Immature natural killer cell (primary cell): ENCODE measurements around the gene KRTAP5-2. TPM values are rescaled to one million over a fixed set of nuclear protein-coding genes. Genes with fewer than 3 reads are reported as not detected.

Experiments used
- DNase-seq, 3 donors: peaks; one replicate each; pipeline ENCODE4 v3.0.0; 2022; ENCODE audit warnings: mixed read lengths in 1 of 3
- H3K27ac Mint-ChIP-seq, 6 donors: one replicate each; pipeline ENCODE4 v1.8.0; 2020; ENCODE audit warnings: mixed read lengths in 6 of 6, mild to moderate bottlenecking in 5 of 6, inconsistent platforms in 4 of 6, moderate library complexity in 3 of 6
- H3K27me3 Mint-ChIP-seq, 3 donors: one replicate each; pipeline ENCODE4 v1.8.0; 2020 to 2021; ENCODE audit warnings: low read depth in 3 of 3, mild to moderate bottlenecking in 3 of 3, mixed read lengths in 3 of 3, moderate library complexity in 3 of 3, inconsistent platforms in 1 of 3
- H3K36me3 Mint-ChIP-seq, 3 donors: one replicate each; pipeline ENCODE4 v1.8.0; 2020; ENCODE audit warnings: mixed read lengths in 3 of 3, inconsistent platforms in 2 of 3, mild to moderate bottlenecking in 2 of 3
- H3K4me1 Mint-ChIP-seq, 2 donors: one replicate each; pipeline ENCODE4 v1.8.0; 2020; ENCODE audit warnings: inconsistent platforms in 2 of 2, mild to moderate bottlenecking in 2 of 2, mixed read lengths in 2 of 2, moderate library complexity in 1 of 2
- H3K4me3 Mint-ChIP-seq, 5 donors: one replicate each; pipeline ENCODE4 v1.8.0; 2020; ENCODE audit warnings: mild to moderate bottlenecking in 5 of 5, mixed read lengths in 5 of 5, inconsistent platforms in 3 of 5, moderate library complexity in 3 of 5
- H3K9me3 Mint-ChIP-seq, 6 donors: one replicate each; pipeline ENCODE4 v1.8.0; 2020; ENCODE audit warnings: mild to moderate bottlenecking in 6 of 6, mixed read lengths in 6 of 6, inconsistent platforms in 4 of 6, moderate library complexity in 3 of 6
- polyA plus RNA-seq, 3 donors: library from polyadenylated mRNA; unstranded; fragments of 300-500 nt; fragmentation: Illumina TruSeq; gene quantifications; one replicate each; pipeline ENCODE4 v1.2.3, GENCODE V29; 2021

The KRTAP5-2 gene
- polyA plus RNA-seq, 3 donors from 2014 or later = not detected

DNA sequence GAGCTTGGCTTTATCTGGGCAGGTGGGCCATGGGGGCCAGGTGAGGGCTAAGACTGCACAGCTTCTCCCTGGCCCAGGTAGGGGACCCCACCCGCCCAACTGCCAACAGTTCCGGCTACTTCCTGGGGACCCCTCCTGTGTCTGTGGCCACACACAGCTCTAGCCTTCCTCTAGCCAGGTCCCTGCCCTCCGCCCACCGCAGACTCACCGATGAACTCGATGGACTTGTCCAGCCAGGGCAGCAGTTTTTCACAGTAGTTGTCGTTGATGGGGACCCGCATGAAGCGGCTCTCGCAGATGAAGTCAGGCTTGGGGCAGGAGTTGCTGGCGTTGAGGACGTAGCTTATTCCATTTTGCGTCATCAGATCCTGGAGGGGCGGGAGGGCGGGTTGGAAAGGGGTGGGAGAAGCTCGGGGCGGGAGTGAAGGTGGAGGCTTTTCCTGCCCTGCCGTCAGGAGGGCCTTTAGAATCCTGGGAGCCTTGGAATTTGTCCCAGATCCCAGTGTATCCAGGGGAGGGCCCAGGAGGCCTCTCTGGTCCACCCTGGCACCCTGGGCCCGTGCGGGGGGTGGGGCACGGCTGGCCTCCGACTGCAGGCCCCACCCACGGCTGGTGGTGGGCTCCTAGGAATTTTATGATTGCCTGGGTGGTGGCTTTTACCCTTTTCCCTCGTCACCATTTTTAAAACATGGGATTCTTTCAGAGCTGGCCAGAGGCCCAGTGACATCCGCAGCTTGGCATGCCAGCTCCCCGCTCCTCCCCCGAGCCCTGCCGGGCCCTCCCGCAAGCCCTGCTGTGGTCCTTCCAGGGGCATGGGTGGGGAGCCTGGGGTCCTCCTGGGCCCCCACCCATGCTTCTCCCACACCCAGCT, 40.0 kb downstream of the KRTAP5-2 start:
- H3K36me3 Mint-ChIP-seq = no peaks in the 10 kb centered on the region
- no peak overlapping the region for H3K4me3 Mint-ChIP-seq
- H3K27ac Mint-ChIP-seq = no peak overlapping the region
- H3K9me3 Mint-ChIP-seq = no peaks in the 10 kb centered on the region
- H3K27me3 Mint-ChIP-seq = peaks cover 5 to 16% (median 6%) of the 10 kb centered on the region in 3 donors
- no peak for DNase-seq
- no peaks in the 10 kb centered on the region for H3K4me1 Mint-ChIP-seq

DNA sequence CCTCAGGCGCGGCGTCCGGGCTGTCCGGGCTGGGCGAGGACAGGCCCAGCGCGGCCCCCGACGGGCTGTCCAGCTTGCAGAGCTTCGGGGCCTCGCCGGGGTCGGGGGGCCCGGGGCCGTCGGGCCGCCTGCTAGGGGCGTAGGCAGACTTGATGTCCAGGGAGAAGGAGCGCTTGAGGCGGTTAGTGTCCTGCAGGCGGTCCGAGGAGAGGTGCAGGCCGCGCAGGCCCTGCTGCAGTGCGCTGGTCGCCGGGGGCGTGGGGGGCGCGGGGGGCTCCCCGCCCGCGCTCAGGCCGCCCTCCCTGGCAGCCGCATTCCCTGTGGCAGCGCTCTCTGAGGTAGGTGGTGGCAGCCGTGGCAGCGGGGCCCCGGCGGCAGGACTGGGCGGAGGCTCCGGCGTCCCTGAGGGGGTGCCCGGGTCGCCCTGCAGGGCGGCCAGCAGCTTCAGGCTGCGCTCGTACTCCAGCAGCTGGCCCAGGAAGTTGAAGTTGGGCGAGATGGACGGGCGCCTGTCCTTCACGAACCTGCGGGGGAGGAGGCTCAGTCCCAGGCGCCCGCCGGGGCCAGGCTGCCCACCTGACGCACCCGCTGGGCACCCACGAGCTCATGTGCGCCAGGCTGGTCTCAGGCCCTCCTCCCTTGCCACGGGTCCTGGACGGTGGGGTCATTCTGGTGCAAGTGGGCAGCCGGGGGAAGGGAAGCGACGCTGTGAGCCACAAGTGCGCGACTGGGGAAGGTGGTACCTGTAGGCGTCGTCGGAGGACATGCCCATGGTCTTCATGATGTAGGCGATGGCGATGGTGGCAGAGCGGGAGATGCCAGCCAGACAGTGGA, 40.8 kb downstream of the KRTAP5-2 start:
- peaks cover 5 to 9% (median 6%) of the 10 kb centered on the region in 3 donors for H3K27me3 Mint-ChIP-seq
- H3K27ac Mint-ChIP-seq = no peak overlapping the region
- no peak overlapping the region for H3K4me3 Mint-ChIP-seq
- DNase-seq = no peak
- H3K4me1 Mint-ChIP-seq = no peaks in the 10 kb centered on the region
- H3K36me3 Mint-ChIP-seq = no peaks in the 10 kb centered on the region
- H3K9me3 Mint-ChIP-seq = no peaks in the 10 kb centered on the region

DNA sequence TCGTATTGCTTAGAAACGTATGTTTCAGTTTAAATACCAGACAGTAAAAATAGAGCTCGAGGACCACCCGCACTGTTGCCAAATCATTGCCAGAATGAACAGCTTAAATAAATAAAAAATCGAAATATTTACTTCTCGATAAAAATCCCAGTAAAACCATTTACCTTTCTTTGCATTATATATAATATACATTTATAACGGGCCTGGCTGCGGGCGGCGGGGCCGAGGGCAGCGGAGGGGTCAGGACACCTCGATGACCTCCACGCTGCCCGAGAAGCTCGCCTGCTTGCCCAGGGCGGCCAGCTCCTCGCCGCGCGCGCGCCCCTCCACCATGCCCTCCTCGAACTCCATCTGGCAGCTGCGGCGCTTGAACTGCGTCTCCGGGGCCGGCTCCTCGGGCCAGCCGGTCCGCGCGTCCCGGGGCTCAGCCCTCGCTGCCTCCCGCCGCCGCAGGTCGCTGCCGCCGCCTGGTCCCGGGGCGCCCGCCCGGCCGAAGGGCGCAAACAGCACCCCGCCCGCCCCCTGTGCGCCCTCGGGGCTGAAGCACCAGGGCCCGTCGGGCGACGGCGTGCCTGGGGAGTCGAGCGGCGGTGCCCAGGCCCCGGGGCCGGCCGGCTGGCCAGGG, 41.7 kb downstream of the KRTAP5-2 start:
- Mint-ChIP-seq H3K27me3 (peaks cover 5 to 8% (median 6%) of the 10 kb centered on the region in 3 donors), H3K27ac (no peak overlapping the region), H3K4me1 (no peaks in the 10 kb centered on the region), H3K4me3 (no peak overlapping the region), H3K9me3 (no peaks in the 10 kb centered on the region), H3K36me3 (no peaks in the 10 kb centered on the region)
- no peak for DNase-seq

DNA sequence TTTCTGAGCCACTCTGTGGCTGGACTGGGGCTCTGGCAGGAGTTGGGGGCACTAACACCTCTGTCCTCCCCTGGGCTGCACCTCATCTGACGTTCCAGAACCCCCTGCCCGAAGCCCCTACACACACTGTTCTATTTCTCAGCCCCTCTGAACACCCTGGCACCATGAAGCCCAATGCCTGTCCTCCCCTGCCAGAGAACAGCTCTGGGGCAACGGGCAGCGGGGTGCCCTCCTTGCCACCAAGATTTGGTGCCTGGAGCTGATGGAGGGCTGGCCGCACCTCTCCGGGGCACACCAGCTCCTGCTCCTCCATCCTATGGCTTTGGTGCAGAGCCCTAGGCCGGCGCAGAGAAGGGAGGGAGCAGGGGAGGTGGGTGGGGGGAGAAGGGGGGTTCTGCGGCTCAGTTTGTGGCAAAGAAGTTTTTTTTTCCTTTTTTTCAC, 42.4 kb downstream of the KRTAP5-2 start:
- H3K36me3 Mint-ChIP-seq = no peaks in the 10 kb centered on the region
- no peak for DNase-seq
- peaks cover 5 to 8% (median 6%) of the 10 kb centered on the region in 3 donors for H3K27me3 Mint-ChIP-seq
- H3K4me3 Mint-ChIP-seq = no peak overlapping the region
- no peaks in the 10 kb centered on the region for H3K4me1 Mint-ChIP-seq
- H3K27ac Mint-ChIP-seq = no peak overlapping the region
- H3K9me3 Mint-ChIP-seq = no peaks in the 10 kb centered on the region

DNA sequence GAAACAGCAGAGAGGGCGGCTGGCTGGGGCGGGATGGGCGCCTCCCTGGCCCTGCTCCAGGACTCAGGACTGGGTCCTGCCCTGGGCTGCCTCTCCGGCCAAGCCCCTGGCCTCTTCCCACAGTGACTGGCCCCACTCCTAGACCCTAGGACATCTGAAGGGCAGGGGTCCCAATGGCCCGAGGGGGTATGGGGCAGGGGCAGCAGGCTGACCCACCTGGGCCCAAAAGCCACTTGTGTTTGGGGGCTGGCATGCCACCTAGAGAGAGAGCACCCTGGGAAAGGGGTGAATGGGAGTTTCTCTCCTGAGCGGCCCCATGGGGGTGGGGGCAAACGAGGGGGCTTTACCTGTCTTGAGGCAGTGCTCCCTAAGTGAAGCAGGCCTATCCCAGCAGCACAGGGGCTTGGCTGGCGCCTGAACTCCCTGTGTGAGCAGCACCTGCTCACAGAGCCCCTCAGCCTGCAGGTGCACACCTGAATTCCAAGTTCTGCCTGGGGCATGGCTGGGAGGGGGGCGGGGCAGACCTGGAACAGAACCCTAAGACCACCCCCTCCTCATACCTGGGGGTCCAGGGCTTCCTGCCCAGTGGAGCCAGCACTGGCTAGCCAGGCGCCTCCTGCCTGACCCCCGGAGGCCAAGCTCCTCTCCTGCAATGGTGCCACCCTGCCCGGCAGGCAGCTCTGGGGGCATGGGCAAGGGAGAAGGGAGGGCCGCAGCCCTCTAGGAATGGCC, 42.9 kb downstream of the KRTAP5-2 start:
- H3K4me3 Mint-ChIP-seq = no peak overlapping the region
- H3K27me3 Mint-ChIP-seq = peaks cover 5 to 8% (median 6%) of the 10 kb centered on the region in 3 donors
- H3K9me3 Mint-ChIP-seq = no peaks in the 10 kb centered on the region
- H3K4me1 Mint-ChIP-seq = no peaks in the 10 kb centered on the region
- H3K36me3 Mint-ChIP-seq = no peaks in the 10 kb centered on the region
- H3K27ac Mint-ChIP-seq = no peak overlapping the region
- DNase-seq = no peak

DNA sequence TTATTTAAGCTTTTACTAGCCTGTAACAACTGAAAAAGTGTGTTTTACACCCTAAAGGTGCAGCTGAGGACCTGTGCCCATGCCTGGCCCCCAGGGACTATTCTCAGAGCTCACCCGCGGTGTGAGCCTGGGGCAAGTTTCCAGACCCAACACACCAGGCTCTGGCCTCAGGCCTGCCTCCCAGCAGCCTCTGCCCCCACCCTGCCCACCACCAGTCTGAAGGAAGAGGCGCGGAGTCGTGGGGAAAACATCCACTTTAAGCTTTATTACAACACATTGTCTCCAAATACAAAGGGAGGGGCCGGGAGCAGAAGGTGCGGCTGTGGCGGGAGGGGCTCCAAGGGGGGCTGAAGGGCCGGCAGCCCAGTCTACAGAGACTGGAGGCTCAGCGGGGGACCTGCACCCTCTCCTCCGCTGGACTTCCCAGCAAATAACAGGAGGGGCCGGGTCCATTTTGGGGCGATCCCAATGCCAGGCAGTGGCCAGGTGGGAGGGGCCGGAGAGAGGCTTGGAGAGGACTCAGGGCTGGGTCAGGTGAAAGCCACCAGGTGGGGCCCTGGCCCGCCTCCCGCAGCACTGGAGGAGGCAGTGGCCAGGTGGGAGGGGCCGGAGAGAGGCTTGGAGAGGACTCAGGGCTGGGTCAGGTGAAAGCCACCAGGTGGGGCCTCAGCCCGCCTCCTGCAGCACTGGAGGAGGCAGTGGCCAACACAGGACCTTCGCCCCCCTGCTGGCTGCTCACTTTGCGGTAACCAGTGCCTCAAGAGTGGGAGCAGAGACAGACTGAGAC, 44.1 kb downstream of the KRTAP5-2 start:
- Mint-ChIP-seq H3K4me3 (no peak overlapping the region), H3K27ac (no peak overlapping the region)

DNA sequence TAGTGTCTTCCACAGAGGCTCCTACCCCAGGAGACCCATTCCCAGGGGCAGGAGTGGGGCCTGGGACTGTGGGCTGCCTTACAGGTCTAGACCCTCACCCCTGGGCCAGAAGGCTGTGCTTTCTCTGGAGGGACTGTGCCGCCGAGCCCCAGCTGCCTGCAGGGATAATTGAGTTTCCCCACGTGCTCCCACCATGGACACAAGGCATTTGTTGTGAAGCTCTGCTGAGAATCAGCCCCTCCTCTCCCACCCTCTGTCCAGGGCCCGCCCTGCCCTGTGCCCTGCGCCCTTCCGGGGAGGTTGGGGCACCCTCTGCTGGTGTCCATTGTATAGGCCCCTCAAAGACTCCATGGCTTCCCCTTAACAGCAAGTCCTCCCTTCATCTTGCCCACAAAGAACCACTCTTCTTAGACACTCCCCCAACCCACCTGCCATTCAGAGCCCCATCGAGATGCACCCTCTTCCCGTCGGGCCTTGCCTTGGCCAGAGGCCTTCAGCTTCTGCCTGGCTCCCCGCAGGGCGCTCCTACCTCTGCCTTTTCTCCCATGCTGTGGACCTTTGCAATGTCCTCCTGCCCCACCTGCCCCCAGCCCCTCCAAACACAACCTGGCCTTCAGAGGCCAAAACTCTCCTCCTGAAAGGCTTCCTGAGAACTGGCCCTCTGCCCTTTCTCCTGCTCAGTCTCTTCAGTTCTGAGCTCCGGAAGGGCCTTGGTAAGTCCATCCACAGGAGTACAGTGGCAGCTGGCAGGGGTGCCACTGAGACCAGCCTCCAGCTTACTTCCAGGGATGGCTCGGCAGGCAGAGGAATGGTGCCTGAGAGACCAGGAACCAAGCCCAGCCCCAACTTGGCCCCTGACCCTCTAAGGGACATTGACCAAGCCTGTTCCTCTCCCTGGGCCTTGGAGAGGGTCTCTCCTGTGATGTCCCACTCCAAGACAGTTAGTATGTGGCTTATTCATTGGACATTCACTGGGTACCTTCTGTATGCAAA, 48.5 kb downstream of the KRTAP5-2 start:
- H3K27ac Mint-ChIP-seq = no peak overlapping the region
- no peaks in the 10 kb centered on the region for H3K9me3 Mint-ChIP-seq
- no peak for DNase-seq
- no peak overlapping the region for H3K4me3 Mint-ChIP-seq
- peaks cover 9 to 13% (median 9%) of the 10 kb centered on the region in 3 donors for H3K27me3 Mint-ChIP-seq
- no peaks in the 10 kb centered on the region for H3K36me3 Mint-ChIP-seq
- H3K4me1 Mint-ChIP-seq = peaks cover 0 to 7% of the 10 kb centered on the region in 2 donors

More for the DNA sequence above, 44.1 kb downstream of the KRTAP5-2 start:
- H3K9me3 Mint-ChIP-seq = no peaks in the 10 kb centered on the region
- H3K27me3 Mint-ChIP-seq = peaks cover 5 to 8% (median 7%) of the 10 kb centered on the region in 3 donors
- DNase-seq = no peak
- H3K4me1 Mint-ChIP-seq = no peaks in the 10 kb centered on the region
- no peaks in the 10 kb centered on the region for H3K36me3 Mint-ChIP-seq

DNA sequence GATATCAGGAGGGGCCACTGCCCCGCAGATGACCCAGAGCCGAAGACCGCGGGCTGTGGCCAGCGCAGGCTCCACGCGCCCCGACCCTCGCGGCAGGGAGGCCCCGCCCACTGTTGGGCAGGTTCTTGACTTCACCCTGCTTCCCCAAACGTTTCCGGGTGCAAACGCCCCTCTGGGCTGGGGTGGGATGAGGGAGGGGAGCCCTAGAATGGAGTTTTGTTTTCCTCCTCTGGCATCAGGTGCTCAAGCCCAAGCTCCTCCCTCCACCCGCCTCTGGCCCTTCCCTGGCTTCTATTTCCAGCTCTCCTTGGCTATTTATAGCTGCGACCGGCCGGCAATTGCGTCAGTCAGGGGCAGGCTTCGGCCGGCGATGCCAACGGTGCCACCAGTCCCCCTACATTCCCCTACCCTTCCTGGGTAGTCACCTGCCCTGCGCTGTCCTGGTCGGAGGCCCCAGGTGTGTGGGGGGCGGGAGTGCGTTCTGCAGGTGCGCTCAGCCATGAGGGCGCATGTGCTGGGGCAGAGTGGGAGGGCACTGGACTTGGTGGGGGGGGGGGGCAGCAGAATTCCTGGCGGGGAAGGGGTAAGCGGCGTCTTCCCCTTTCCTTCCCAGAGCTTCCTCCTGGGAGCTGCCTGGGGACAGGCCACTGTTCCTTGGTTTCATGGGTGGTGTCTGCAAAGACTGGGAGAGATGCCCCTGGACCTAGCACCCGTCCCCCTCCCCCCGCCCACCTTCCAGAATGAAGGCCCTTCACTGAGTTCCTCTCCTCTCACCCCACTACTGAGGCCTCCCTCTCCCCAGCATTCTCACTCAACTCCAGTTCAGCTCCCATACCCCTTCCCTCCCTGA, 49.6 kb downstream of the KRTAP5-2 start:
- Mint-ChIP-seq H3K4me1 (peaks cover 0 to 7% of the 10 kb centered on the region in 2 donors), H3K27ac (no peak overlapping the region), H3K36me3 (no peaks in the 10 kb centered on the region), H3K27me3 (peaks cover 6 to 10% (median 9%) of the 10 kb centered on the region in 3 donors), H3K9me3 (no peaks in the 10 kb centered on the region), H3K4me3 (no peak overlapping the region)
- no peak for DNase-seq

DNA sequence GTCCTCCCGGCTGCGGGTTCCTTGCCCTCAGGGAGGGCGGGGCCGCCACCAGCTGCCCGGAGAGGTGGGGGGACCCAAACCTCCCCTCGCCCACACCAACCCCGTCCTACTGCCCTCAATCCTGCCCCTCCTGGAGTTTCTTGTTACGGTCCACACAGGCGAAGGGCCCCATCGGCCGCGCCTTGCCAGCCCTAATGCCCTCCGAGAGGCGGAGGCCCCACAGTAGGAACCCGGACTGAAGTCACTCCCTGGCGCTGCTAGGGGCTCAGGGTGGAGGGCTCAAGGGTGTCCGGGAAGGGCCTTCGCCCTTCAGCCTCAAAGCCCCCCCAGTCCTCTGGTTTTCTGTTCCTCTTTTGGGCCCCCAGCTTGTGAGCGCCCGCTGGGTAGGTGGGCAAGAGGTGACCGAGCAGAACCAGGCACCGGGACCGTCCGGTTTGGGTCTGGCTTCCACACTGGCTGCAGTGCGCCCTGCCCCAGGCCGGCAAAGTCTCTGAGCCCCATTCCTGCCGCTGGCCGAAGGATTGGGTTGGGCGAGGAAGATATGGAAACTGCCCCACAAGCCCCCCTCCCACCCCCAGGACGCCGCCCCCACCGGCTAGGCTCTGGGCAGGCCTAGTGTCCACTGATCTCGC, 50.5 kb downstream of the KRTAP5-2 start:
- Mint-ChIP-seq H3K36me3 (no peaks in the 10 kb centered on the region), H3K4me1 (peaks cover 0 to 7% of the 10 kb centered on the region in 2 donors), H3K27ac (no peak overlapping the region), H3K4me3 (peak overlapping the region in 1 of 5 donors; percentile 59), H3K9me3 (no peaks in the 10 kb centered on the region), H3K27me3 (peaks cover 6 to 11% (median 10%) of the 10 kb centered on the region in 3 donors)
- DNase-seq = no peak
